ENCODE results near the gene THBD.
"Not testable (repeated sequence)": the region's sequence is repeated elsewhere in the genome, so short reads cannot be mapped to it uniquely, and the experiment has no call there.

THBD gene

DNA sequence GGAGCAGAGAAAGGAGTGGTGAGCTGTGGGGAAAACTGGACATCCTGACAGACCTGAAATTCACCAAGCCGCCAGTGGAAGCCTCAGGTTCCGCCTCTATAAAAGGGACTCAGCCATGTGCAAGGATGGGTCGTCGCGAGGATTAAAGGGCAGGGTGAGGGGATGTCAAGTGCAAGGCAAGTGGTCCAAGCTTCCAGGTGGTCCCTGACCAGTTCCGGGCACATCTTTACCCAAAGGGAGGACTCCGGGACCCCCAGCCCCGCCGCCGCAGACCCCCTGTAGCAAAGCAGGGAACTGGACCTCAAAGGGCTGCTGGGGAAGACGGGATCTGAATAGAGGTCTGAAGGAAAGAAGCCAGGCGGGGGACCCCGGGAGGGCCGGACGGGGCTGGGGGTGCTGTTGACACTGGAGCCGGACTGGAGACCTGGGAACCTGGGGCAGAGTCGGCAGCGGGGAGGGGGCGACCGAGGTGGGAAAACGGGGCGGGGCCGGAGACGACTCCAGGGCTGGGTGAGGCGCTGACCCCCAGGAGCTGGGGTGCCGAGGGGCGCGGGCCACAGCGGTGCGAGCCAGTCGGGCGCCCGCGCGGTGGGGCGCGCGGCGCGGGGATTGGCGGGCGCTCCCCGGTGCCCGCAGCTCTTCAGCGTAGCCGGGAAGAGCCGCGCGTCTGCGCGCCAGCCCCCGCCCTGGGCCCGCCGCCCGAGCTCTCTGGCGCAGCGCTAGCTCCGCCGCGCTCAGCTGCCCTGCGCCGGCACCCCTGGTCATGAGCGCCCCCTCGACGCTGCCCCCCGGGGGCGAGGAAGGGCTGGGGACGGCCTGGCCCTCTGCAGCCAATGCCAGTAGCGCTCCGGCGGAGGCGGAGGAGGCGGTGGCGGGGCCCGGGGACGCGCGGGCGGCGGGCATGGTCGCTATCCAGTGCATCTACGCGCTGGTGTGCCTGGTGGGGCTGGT lies 14.5 kb downstream of the THBD start, which contains the start of gene SSTR4:
Gene SSTR4 (plus strand): TSS at position 592 of the 951 bp plus-strand sequence. CDS start 172 bp downstream, at position 764.
- peak; percentile 65 for DNase-seq (ENCODE audit: low spot score)

- DNase-seq (ENCODE audit: low spot score), result no peak
Measured at GRCh38 chr20:23033918-23034317, 15.6 kb downstream of the THBD start.

GRCh38 chr20:23032750-23033078 lies 16.8 kb downstream of the THBD start:
- no peak for DNase-seq (ENCODE audit: low spot score)

DNA sequence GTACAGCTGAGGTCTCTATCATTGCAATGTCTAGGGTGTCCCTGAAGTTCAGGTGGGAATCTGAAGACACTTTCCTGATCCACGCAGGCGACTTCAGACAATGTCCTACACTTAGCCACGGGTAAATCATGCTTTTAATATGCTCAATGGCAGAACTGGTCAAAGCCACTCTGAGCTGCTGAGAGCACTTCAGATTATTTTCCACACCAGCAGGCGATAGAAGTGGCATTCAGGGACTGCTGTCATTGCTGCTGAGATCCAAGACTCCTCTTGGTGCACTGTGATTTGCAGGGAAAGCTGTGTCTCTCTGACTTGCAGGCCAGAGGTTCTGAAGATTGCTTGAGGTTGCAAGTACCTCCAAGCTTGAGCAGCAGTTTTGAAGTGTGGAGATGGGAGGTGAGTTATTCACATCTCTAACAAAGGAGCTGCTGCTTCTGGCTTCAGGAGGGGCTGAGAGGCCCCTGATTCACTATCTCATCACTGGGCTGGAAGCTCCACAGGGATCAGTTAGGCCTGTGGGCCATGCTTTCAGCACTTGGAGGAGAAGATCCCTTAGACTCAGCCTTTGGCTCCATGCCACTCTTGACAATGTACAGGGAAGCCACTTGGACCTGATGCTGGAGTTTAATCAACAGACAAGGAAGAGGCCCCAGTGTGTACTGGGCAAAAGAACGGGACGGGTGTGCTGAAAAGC lies 17.3 kb downstream of the THBD start:
- no peak for DNase-seq (ENCODE audit: low spot score)

GRCh38 chr20:23031346-23031745 lies 18.1 kb downstream of the THBD start:
- DNase-seq (ENCODE audit: low spot score), result no peak

DNA sequence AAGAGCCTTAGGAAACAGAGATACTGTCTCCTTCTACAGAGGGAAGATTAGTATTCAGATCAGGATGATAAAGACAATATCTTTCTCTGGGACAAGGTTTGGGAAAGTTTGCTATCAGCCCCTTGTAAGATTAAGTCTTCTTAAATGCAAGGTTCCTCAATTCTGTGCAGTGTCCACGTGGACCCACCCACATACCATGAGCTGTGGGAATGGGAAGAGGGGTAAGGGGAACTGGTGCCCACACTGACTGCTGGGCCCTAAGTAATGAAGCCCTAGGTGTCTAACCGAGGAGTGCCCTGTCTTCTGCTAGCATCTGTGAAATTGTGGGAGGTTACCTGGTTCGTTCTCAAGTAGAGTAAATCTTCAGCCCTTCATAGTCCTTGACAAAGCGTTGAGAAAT lies 20.1 kb downstream of the THBD start:
- DNase-seq (ENCODE audit: low spot score), result no peak

GRCh38 chr20:23028392-23028791 lies 21.1 kb downstream of the THBD start:
- DNase-seq (ENCODE audit: low spot score), result no peak

GRCh38 chr20:23027721-23028120 lies 21.8 kb downstream of the THBD start:
- DNase-seq (ENCODE audit: low spot score), result no peak

- not testable (repeated sequence) for DNase-seq (ENCODE audit: low spot score)
Measured at GRCh38 chr20:23025503-23025902, 24.0 kb downstream of the THBD start.

DNA sequence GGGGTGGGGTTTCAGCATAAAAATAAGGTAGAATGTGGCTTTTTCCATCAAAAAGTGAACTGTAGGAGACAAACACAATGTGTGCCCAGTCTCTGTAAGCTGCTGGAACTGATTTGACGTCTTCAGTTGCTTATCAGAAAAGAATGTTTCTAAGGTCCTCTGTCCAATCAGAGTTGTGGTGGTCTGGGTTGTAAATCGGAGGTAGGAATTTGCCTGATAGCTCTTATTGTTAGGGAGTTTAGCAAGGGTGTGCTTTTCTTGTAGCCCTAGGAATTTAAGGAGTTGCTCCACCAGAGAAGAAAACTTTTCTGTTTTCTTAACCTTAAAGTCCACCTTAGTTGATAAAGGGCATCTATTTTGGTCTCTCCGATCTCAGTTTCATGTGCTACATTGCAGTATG lies 24.8 kb downstream of the THBD start:
- DNase-seq (ENCODE audit: low spot score), result no peak

GRCh38 chr20:23023621-23024177 lies 25.8 kb downstream of the THBD start:
- peak; percentile 34 for DNase-seq (ENCODE audit: low spot score)

DNA sequence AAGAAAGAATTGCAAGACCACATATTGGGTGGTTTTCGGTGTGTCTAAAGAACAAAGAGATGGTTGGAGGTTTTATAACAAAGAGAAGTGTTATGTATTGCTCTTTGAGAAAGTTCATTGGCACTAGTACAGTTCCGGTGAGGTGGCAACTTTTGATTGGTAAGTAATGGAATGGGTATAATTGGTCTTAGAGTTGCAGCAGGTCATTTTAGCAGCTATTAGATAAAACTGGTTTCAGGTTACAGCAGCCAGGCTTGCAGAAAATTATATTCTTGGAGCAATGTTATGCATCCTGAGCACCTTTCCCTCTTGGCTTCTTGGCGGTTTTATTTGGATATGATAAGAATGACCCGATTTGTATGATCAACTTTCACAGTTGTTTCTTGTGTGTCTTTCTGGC lies 26.6 kb downstream of the THBD start:
- no peak for DNase-seq (ENCODE audit: low spot score)

DNA sequence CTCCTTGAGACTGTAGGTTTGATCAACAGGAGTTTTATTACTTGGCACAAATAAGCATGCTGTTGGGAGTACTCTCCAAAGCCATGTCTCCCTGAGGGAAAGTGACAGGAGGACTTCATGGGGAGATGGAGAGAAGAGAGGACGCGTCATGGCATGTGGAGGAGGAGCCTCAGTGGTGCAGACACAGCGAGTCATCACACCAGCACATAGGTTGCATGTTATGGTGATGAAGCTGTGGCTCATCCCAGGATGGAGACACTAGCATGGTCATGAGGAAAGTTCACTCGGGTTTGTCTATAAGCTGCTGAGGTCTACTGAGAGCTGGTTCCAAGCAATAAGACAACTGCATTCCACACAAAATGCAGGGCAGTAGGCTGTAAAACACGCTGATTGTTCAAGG lies 27.5 kb downstream of the THBD start:
- DNase-seq (ENCODE audit: low spot score), result no peak

- DNase-seq (ENCODE audit: low spot score), result no peak
Measured at GRCh38 chr20:23021541-23021940, 27.9 kb downstream of the THBD start.

- DNase-seq (ENCODE audit: low spot score), result no peak
Measured at GRCh38 chr20:23020230-23021018, 29.0 kb downstream of the THBD start.

GRCh38 chr20:23019403-23019802 lies 30.1 kb downstream of the THBD start:
- no peak for DNase-seq (ENCODE audit: low spot score)

DNA sequence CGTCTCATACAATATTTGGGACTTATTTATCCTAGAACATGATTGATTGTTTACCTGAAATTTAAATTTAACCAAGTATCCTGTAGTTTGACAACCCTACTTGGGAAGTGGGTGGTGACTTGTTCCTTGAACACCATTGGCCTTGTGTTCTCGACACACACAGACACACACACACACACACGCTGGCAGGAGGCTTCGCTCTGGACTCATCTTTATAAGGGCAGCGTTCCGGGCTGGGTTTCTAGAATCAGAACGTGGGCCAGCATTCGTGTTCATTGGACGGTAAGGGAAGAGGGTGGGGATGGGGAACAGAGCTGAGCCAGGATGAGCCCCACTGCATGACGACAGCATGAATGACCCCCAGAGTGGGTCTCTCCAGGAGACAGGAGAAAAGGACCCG lies 30.5 kb downstream of the THBD start:
- no peak for DNase-seq (ENCODE audit: low spot score)

- no peak for DNase-seq (ENCODE audit: low spot score)
Measured at GRCh38 chr20:23018432-23018831, 31.0 kb downstream of the THBD start.

DNA sequence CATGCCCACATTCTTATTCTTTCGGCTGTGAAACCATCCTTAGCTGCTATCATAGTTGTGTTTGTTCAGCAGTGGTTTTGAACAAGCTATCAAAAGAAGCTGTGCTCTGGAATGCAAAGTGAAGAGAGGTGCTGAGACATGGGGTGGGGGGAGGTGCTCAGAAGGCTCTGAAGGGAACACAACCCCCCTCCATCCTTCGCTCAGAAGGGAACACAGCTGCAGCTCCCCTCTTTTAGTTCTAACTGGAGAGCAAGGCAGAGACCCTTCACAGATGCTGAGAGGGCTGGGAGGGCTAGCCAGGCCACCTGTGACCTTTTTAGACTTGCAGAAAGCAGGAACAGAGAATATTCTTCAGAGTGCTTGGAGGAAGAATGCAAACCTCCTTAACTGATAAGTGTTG lies 32.0 kb downstream of the THBD start:
- DNase-seq (ENCODE audit: low spot score), result no peak

GRCh38 chr20:23013429-23013828 lies 36.0 kb downstream of the THBD start:
- no peak for DNase-seq (ENCODE audit: low spot score)

DNA sequence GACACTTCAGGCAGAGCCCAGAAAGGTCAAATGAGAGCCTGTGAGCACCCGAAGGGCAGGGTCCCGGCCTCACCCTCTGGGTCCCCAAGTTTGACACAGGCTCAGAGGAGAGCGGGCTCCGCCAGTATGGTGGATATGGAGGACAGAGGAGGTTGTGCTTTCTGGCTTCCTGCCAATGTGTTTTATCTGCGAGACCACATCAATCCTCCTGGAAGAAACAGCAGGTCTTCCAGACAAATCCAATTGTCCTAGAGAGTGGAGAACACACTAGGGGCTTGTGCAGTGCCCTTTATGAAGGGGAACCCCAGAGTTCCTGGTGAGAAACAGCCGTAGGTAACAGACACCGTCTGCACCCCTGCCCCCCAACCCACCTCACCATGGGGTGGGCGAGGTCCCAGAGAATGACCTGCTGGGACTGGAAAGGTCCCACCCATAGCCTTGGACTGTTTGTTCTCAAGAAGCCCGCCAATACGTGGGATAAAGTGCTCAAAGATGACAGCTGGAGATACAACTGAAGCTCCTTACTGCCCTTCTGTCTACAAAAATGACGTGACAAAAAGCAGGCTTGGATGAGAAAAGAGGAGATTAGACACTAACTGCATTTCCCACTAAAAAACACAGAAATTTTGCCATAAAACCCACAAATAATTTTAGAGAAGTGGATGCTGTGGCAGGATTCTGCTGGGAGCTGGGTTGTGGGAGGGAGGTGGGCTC lies 38.3 kb downstream of the THBD start:
- DNase-seq (ENCODE audit: low spot score), result no peak

- no peak for DNase-seq (ENCODE audit: low spot score)
Measured at GRCh38 chr20:23010096-23010495, 39.4 kb downstream of the THBD start.

Data from iPS-NIHi11 (cell line).